ENCODE measurements around the gene TAF11.
"Not testable (repeated sequence)": the region's sequence is repeated elsewhere in the genome, so short reads cannot be mapped to it uniquely, and the experiment has no call there.

TAF11 gene

GRCh38 chr6:34887753-34888513 is at the start of gene TAF11:
Gene TAF11 (minus strand): TSS chr6:34888042. CDS start chr6:34887957, 85 bp downstream.
- DNase-seq (ENCODE audit: low read depth in 2 of 2): peak; percentile 82

- DNase-seq (ENCODE audit: low read depth in 2 of 2): no peak
Measured at GRCh38 chr6:34934516-34934915, 46.7 kb upstream of the TAF11 start.

DNA sequence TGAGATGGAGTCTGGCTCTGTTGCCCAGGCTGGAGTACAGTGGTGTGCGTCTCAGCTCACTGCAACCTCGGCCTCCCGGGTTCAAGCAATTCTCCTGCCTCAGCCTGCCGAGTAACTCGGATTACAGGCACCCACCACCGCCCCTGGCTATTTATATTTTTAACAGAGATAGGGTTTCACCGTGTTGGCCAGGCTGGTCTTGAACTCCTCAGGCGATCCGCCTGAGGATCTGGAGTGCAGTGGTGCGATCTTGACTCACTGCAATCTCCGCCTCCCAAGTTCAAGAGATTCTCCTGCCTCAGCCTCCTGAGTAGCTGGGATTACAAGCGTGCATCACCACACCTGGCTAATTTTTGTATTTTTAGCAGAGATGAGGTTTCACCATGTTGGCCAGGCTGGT is 44.4 kb upstream of the TAF11 start:
- DNase-seq (ENCODE audit: low read depth in 2 of 2): not testable (repeated sequence)

DNA sequence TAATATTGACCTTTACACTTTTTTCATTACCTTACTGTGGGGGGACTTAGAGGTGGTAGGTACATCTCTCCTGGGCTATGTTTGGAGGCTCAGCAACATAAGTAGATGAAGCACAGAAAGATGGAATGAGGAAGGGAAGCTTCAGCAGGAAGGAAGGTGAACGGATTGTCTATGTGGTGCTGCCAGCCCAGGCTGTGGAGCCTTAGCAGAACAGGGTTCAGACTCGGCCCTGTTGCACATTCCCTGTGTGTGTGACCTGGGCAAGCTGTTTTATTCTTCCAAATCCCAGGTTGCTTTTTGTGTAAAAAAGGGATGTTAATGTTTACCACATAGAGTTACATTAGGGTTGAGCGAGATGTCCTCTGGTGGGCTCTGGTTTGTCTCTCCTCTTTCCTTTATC is 42.4 kb upstream of the TAF11 start:
- no peak for DNase-seq (ENCODE audit: low read depth in 2 of 2)

GRCh38 chr6:34929241-34929978 is 41.6 kb upstream of the TAF11 start:
- no peak for DNase-seq (ENCODE audit: low read depth in 2 of 2)

DNA sequence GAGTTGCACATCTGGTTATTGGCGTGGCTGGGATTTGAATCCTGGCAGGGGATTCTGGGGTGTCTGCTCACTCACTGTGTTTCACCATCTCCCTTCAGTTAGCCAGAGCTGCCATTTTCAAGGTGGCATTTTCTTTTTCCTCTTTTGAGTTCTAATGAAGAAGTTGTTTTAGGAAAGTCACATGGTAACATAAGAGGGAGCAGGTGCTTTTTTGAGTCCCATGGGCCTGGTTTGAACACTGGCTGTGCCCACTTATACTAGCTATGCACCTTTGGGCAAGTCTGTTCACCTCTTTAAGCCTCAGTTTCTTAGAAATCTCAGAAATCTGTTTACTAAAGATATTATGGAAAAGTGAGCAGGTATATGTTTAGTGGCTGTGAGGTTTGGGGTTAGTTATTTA is 40.9 kb upstream of the TAF11 start:
- no peak for DNase-seq (ENCODE audit: low read depth in 2 of 2)

DNA sequence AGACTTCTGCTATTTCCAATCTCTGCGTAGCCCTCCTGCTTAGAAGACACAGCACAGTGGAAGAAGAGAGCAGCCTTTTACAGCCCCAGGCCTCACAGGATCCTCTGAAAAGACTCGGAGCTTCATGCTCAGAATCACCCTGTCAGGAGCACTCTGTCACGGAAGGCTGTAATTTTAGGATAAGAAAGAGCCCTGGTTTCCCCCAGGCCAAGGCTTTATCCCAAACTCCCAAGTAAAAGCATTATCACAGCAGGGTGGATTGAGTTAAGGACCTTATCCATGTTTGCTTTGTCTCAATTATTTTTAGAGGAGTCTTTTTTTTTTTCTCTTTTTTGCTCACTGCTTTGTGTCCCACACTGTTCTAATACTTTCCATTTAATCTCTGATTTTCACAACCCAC is 40.4 kb upstream of the TAF11 start:
- DNase-seq (ENCODE audit: low read depth in 2 of 2): no peak

- no peak for DNase-seq (ENCODE audit: low read depth in 2 of 2)
Measured at GRCh38 chr6:34926655-34927054, 38.8 kb upstream of the TAF11 start.

GRCh38 chr6:34924831-34925625 is 37.2 kb upstream of the TAF11 start:
- no peak for DNase-seq (ENCODE audit: low read depth in 2 of 2)

DNA sequence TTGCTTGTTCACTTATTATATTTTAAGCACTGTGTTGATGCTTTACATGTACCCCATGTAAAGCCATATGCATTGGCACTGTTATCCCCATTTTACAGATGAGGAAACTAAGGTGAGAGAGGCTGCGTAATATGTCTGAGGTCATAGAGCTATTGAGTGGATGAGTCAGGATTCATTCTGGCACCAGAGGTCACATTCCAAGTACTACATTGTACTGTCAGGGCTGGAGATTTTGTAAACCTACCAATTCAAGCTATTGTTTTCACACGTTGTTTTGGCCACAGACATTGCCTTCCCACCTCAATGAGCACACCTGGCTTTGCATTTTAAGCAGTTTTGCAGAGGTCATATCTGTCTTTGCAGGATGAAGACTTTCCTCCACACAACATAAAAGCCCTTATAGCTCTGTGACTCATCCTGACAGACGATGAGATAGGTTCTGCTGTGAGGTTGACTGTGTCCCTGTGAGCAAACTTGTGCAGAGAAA is 34.4 kb upstream of the TAF11 start:
- no peak for DNase-seq (ENCODE audit: low read depth in 2 of 2)

DNA sequence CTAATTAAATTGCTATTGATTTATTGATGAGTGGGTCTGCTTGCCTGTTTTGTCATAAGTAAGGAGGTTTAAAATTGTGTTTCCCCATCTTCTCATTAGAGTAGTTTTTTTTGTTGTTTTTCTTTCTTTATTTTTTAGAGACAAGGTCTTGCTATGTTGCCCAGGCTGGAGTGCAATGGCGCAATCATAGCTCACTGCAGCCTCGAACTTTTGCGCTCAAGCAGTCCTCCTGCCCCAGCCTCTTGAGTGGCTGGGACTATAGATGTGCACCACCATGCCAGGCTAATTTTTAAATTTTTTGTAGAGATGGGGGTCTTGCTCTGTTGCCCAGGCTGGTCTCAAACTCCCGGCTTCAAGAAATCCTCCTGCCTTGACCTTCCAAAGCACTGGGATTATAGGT is 32.3 kb upstream of the TAF11 start:
- DNase-seq (ENCODE audit: low read depth in 2 of 2): no peak

DNA sequence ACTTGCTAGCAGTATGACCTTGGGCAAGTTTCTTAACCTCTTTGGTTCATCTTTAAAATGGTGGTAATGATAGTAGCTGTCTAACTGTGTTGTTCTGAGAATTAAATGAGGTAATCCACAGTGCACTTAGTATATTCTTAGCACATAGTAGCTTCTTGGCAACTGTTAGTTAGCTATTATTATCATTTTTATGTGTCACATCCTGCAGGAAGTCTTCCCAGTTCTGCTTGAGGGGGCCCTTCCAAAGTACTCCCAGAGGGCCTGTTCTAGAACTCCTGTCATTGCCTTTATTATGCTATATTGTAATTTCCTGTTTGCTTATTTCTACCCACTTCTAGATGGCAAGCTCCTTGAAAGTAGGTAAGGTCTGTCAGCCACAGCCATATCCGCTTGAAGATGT is 31.8 kb upstream of the TAF11 start:
- no peak for DNase-seq (ENCODE audit: low read depth in 2 of 2)

GRCh38 chr6:34917626-34918285 is 29.9 kb upstream of the TAF11 start:
- no peak for DNase-seq (ENCODE audit: low read depth in 2 of 2)

GRCh38 chr6:34916348-34916967 is 28.6 kb upstream of the TAF11 start:
- no peak for DNase-seq (ENCODE audit: low read depth in 2 of 2)

DNA sequence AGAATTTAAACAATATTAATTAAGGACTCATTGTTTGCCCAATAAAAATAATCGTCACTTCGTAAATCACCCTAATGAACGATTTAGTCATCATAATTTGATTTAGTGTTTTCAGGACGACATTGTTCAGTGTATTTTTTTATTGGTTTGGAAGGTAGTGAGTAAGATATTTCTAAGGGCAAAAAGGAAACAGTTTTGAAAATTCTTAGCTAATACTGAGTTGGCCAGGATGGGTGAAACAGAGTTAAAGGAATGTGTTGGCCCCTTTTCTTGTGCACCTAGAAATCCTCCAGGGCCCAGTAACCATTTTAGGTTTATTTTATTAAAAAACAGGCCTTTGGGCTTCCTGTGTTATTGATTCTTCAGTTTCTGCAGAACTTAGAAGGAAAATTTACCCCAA is 26.5 kb upstream of the TAF11 start:
- no peak for DNase-seq (ENCODE audit: low read depth in 2 of 2)

- peak in 1 of 2 donors; percentile 5 for DNase-seq (ENCODE audit: low read depth in 2 of 2)
Measured at GRCh38 chr6:34912715-34913464, 25.0 kb upstream of the TAF11 start.

DNA sequence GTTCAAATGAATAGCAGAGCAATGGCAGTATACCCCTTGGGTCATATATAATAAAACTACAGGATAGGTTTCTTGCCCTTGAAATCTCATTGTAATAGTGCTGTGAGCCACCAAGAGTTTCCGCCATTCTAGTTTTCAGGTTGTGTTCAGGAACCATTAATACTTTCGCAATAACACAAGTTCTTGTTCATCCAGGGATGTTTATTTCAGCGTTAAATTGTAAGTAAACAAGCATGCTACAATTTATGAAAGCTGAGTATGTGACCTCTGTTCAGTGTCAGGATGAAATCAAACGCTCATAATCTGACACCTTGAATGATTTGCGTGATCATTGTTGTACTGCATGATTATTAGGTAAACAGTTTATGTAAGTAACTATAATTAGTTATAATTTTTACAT is 24.0 kb upstream of the TAF11 start:
- DNase-seq (ENCODE audit: low read depth in 2 of 2): no peak

DNA sequence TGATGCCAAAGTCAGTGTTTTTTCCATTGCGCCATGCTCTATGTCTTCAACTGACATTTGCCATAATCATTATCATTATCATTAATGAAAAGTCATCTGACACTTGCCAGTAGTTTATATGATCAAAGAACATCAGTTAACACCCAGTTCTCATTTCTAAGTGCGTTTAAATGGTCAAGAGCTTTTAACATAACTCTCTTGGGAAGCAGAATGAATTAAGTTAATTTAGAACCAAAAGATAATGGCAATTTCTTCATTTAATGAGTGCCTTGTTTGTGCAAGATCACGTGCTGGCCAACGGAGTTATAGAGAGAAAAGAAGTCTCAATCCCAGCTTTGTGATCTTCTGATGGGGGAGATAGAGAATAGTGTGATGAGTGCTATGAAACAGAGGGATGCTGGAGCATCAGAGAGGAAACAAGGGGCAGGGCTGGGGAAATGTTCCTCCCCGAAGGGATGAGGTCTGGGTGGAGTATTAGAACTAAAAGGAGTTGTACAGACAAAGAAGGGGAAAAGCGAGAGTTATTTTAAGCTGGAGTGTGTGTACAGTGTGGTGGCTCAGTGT is 21.6 kb upstream of the TAF11 start:
- DNase-seq (ENCODE audit: low read depth in 2 of 2): no peak

DNA sequence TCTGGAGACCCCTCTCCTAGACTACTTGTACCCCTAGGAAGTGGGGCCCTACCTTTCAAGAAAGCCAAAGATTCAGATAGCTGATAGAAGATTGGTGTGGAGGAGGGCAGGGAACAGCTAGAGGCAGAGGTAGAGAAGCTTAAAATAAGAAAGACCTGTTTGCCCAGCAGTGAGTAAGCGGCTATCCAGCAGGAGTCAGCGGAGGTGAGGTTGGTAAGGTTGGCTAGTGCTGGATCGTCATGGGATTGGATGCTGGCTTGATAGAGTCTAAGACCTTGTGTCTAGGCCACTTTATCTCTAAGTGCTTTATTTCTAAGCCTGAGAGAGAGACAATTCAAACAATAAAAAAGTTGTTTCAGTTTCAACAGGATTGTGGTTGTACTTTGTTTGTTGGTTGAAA is 20.4 kb upstream of the TAF11 start:
- DNase-seq (ENCODE audit: low read depth in 2 of 2): no peak

DNA sequence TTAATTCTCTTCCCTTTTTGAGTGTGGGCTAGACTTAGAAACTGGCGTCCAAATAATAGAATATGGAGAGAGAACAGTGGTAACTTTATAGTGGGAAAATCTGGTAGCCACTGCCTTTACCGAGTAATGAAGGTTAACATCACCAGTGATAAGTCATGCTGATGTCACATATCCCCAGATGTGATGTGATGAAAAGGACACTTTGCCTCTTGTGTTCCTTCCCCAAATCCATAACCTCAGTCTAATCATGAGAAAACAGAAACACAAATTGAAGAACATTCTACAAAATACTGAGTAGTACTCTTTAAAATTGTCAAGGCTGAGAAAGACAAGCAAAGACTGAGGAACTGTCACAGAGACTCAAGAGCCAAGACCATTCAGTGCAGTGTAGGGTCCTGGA is 19.0 kb upstream of the TAF11 start:
- no peak for DNase-seq (ENCODE audit: low read depth in 2 of 2)

All from activated CD8-positive, alpha-beta memory T cell treated with anti-CD3 and anti-CD28 coated beads for 4 hours (primary cell).